Testis (tissue), 3 donors: Measurements from ENCODE around the gene RECQL5. TPM values are rescaled to one million over a fixed set of nuclear protein-coding genes. Genes with fewer than 3 reads are reported as not detected.

Experiments
- DNase-seq: peaks from one replicate; pipeline ENCODE4 v3.0.0-alpha.2; 2019
- H3K27ac ChIP-seq, 2 donors: fragments of 200-600 bp; sonication (generic); one replicate each; pipeline ENCODE4 v1.5.1; 2019
- H3K27me3 ChIP-seq: fragments of 200-600 bp; sonication (generic); one replicate; pipeline ENCODE4 v1.5.1; 2019
- H3K36me3 ChIP-seq: fragments of 200-600 bp; sonication (generic); one replicate; pipeline ENCODE4 v1.5.1; 2017; ENCODE audit warnings: low read depth; ENCODE audit errors: missing control alignments
- H3K4me1 ChIP-seq: fragments of 200-600 bp; sonication (generic); one replicate; pipeline ENCODE4 v1.5.1; 2019
- H3K4me3 ChIP-seq, 2 donors: fragments of 200-600 bp; sonication (generic); one replicate each; pipeline ENCODE4 v1.5.1; 2017 to 2019
- H3K9me3 ChIP-seq: fragments of 200-600 bp; sonication (generic); one replicate; pipeline ENCODE4 v1.5.1; 2017
- CTCF ChIP-seq, 3 experiments: fragments of 450-650 bp in 2 of 3; fragments of 200-600 bp in 1 of 3; sonication (generic) in 1 of 3; IDR thresholded peaks; one replicate each; pipeline ENCODE4 v1.5.1; 2016 to 2019; ENCODE audit warnings: antibody characterized with exemption in 3 of 3, mild to moderate bottlenecking in 2 of 3, moderate library complexity in 1 of 3
- POLR2A ChIP-seq: fragments of 450-650 bp; IDR thresholded peaks from one replicate; pipeline ENCODE4 v1.6.1; 2017; ENCODE audit warnings: antibody characterized with exemption, mild to moderate bottlenecking, moderate library complexity
- WGBS, 2 donors: methylation state at CpG; one replicate each; pipeline ENCODE4 v1.1.5; 2018; 5-methylcytosine and 5-hydroxymethylcytosine counted together
- intact Hi-C: fragments of 100-400 bp; cut with DNase I; formaldehyde crosslinking; loops from one replicate; pipeline ENCODE4 v1.15.1; 2023; ENCODE audit warnings: low total_unique reads
- polyA plus RNA-seq: library from polyadenylated mRNA; stranded (reverse); fragments of 350-450 nt; fragmentation: Illumina TruSeq; extraction: RNeasy Lipid Tissue Mini Kit (QIAGEN cat#74804); gene quantifications from one replicate; pipeline ENCODE4 v1.2.3, GENCODE V29; 2014; ENCODE audit warnings: low read depth, low replicate concordance; ENCODE audit not compliant: insufficient read depth
- total RNA-seq, 2 donors: library from RNA; depleted of rRNA; stranded (reverse); fragments of >200 nt; gene quantifications; one replicate each; pipeline ENCODE4 v1.2.3, GENCODE V29; 2016

RECQL5 gene
- total and polyA plus RNA-seq, 3 donors from 2014 or later, result 60.0 to 99.6 (median 81.4) TPM

DNA sequence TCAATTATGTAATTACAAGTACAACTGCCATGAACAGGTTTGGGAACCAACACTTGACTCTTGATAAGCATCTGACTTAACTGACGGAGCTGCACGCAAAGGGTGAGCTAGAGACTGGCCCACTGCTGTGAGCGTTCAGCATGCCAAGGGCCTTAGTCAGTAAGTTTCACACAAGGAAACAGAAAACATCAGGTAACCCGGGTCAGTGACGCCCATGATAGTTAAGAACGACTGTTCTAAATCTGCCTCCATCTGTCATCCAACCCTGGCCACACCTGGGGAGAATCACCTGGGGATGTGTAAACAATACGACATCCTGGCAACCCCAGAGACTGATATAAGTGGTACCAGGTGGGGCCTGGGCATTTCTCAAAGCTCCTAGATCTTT lies 21.5 kb downstream of the RECQL5 start:
- intact Hi-C loops, result no loop called here
- Histone ChIP-seq H3K36me3 (no peaks in the 10 kb centered on the region), H3K9me3 (no peaks in the 10 kb centered on the region), H3K27ac (no peak overlapping the region), H3K4me3 (no peak overlapping the region), H3K27me3 (no peaks in the 10 kb centered on the region), H3K4me1 (no peaks in the 10 kb centered on the region)
- no peak for TF ChIP-seq CTCF (IDR thresholded peaks at IDR 0.05)
- no peak for TF ChIP-seq POLR2A
- DNase-seq, result no peak
- 81 to 91% methylated on average over 7 of the region's 7 CpGs for WGBS, 2 donors

GRCh38 chr17:75643643-75644017 lies 23.3 kb downstream of the RECQL5 start:
- Histone ChIP-seq H3K4me3 (no peak overlapping the region), H3K9me3 (no peaks in the 10 kb centered on the region), H3K4me1 (no peaks in the 10 kb centered on the region), H3K36me3 (no peaks in the 10 kb centered on the region), H3K27ac (no peak overlapping the region), H3K27me3 (no peaks in the 10 kb centered on the region)
- intact Hi-C loops, result no loop called here
- DNase-seq, result no peak
- no peak for TF ChIP-seq CTCF (IDR thresholded peaks at IDR 0.05)
- no peak for TF ChIP-seq POLR2A
- 98% methylated on average over 6 to 7 of the region's 7 CpGs for WGBS, 2 donors

DNA sequence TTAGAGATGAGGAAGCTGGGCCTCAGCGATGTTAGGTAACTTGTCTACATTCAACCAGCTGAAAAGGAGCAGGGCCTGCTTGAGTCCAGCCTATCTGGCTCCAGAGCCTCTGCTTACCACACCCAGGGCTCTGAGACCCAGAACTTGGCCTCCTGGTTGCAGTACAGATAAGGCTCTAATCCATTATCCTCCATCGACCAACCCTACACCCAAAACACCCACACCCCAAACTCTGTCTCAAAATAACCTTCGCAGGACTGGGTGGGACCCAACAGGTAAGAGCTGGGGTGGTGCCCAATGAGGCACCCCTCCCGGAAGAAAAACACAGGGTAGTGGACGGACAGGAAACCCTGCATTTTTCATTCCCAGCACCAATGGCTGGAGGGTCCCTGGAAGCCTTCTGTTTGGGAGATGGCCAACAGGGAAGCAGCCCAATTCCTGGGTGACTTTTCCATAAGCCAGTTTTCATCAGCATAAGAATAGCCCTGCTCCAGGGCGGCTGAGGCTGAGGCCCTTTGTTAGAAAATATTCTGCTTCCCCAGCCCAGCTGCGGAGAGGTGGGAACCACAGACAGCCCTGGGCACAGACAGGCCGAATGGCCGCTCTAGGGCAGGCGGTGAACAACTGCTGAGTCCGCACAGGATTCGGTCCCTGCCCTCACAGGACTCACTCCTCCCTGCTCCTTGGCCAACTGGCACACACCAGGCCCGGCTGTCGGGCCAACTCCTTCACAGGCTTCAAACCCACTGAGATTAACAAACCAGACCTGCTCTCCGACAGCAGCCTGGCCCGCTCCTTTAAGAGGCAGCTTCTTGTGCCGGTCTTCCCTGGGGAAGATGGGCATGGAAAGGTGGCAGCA lies 23.9 kb downstream of the RECQL5 start:
- intact Hi-C loops, result no loop called here
- Histone ChIP-seq H3K4me3 (no peak overlapping the region), H3K36me3 (no peaks in the 10 kb centered on the region), H3K4me1 (no peaks in the 10 kb centered on the region), H3K27me3 (no peaks in the 10 kb centered on the region), H3K27ac (no peak overlapping the region), H3K9me3 (no peaks in the 10 kb centered on the region)
- 90 to 95% methylated on average over 12 to 17 of the region's 17 CpGs for WGBS, 2 donors
- DNase-seq, result no peak
- no peak for TF ChIP-seq POLR2A

DNA sequence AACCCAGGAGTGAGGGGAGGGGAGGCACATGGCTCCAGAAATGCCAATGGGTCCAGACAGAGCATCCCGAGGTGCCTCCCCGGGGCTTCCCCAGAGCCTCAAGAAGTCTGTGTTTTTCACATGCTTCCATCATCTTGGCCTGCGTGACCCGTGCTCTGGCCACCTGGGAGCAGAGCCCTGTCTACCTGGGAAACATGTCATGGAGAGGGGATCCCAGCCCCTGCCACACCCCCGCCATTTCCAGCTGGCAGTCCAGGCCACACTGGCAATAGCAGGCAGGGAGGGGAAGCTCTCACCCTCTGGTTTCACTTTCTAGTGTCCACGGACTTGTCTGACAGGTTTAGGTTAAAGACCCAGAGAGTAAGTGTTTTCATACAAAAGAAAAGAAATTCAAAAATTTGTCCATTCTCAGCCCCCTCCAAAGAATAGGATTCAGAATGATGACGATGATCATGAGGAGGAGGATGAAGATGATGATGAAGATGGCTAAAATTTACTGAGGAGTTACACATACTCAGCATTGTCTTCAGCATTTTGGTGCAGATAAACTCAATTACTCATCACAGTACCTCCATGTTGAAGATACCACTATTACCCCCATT lies 24.7 kb downstream of the RECQL5 start:
- 86 to 92% methylated on average over 5 to 7 of the region's 7 CpGs for WGBS, 2 donors
- no peaks in the 10 kb centered on the region for H3K27me3 ChIP-seq
- no peak overlapping the region for H3K27ac ChIP-seq
- no peak for DNase-seq
- intact Hi-C loops, result no loop called here
- no peaks in the 10 kb centered on the region for H3K9me3 ChIP-seq
- no peak overlapping the region for H3K4me3 ChIP-seq
- TF ChIP-seq POLR2A, result no peak
- TF ChIP-seq CTCF (IDR thresholded peaks at IDR 0.05), result no peak
- no peaks in the 10 kb centered on the region for H3K4me1 ChIP-seq
- no peaks in the 10 kb centered on the region for H3K36me3 ChIP-seq

GRCh38 chr17:75641343-75641742 lies 25.6 kb downstream of the RECQL5 start:
- Histone ChIP-seq H3K36me3 (no peaks in the 10 kb centered on the region), H3K27me3 (no peaks in the 10 kb centered on the region), H3K4me1 (peaks cover 8% of the 10 kb centered on the region), H3K9me3 (no peaks in the 10 kb centered on the region), H3K4me3 (no peak overlapping the region), H3K27ac (no peak overlapping the region)
- WGBS, 2 donors, result 93 to 100% methylated on average over 2 to 9 of the region's 9 CpGs
- no peak for DNase-seq
- TF ChIP-seq CTCF (IDR thresholded peaks at IDR 0.05), result no peak
- no peak for TF ChIP-seq POLR2A
- intact Hi-C loops, result no loop called here
